GM12873 (cell line): ENCODE results near the gene KLHDC3.

ENCODE experiments used
- CTCF ChIP-seq: IDR thresholded peaks from 2 replicates; pipeline ENCODE4 v1.5.1; 2012; ENCODE audit warnings: low read depth, mild to moderate bottlenecking, moderate library complexity, low read length, control low read depth; ENCODE audit not compliant: insufficient read depth; ENCODE audit errors: missing control alignments

KLHDC3 gene

GRCh38 chr6:43060755-43061633, 46.9 kb downstream of the KLHDC3 start:
- no peak for TF ChIP-seq CTCF

GRCh38 chr6:43061861-43062260, 47.8 kb downstream of the KLHDC3 start:
- TF ChIP-seq CTCF, result no peak

- no peak for TF ChIP-seq CTCF
These were observed 48.8 kb downstream of the KLHDC3 start for GRCh38 chr6:43062818-43063217.

GRCh38 chr6:43070028-43070632, 56.1 kb downstream of the KLHDC3 start:
- TF ChIP-seq CTCF, result peak; percentile 61
